GM12873 (cell line): ENCODE data around the gene GNAI3.

ENCODE experiments used
- CTCF ChIP-seq: IDR thresholded peaks from 2 replicates; pipeline ENCODE4 v1.5.1; 2012; ENCODE audit warnings: low read depth, mild to moderate bottlenecking, moderate library complexity, low read length, control low read depth; ENCODE audit not compliant: insufficient read depth; ENCODE audit errors: missing control alignments

GNAI3 gene

GRCh38 chr1:109541102-109541501 is 7.3 kb upstream of the GNAI3 start:
- no peak for TF ChIP-seq CTCF

GRCh38 chr1:109542657-109543056 is 5.8 kb upstream of the GNAI3 start:
- no peak for TF ChIP-seq CTCF

- TF ChIP-seq CTCF = no peak
These were observed 5.0 kb upstream of the GNAI3 start for GRCh38 chr1:109543283-109543987.

GRCh38 chr1:109543988-109544735 is 4.3 kb upstream of the GNAI3 start:
- no peak for TF ChIP-seq CTCF

GRCh38 chr1:109546311-109547109 is 1.9 kb upstream of the GNAI3 start:
- TF ChIP-seq CTCF = peak; percentile 76

- no peak for TF ChIP-seq CTCF
These were observed 723 bp upstream of the GNAI3 start for GRCh38 chr1:109547463-109548320.
